ENCODE data around the gene NEBL. TPM values are rescaled to one million over a fixed set of nuclear protein-coding genes. Genes with fewer than 3 reads are reported as not detected.

Gene NEBL
- total RNA-seq, 1 donor from 2014 or later = 106 TPM

- no peaks in the 10 kb centered on the region for H3K27me3 ChIP-seq
- TF ChIP-seq CTCF (IDR thresholded peaks at IDR 0.05) = no peak
- no peaks in the 10 kb centered on the region for H3K4me1 ChIP-seq
- no peaks in the 10 kb centered on the region for H3K36me3 ChIP-seq
- H3K27ac ChIP-seq = no peak overlapping the region
- no peaks in the 10 kb centered on the region for H3K9me3 ChIP-seq
- no peak for ATAC-seq
- intact Hi-C loops (cut with DNase I) = no loop called here
- H3K4me3 ChIP-seq = no peak overlapping the region
- no peak for DNase-seq
These were observed 25.3 kb upstream of the NEBL start for GRCh38 chr10:20922451-20922850.

GRCh38 chr10:20922033-20922432, 24.9 kb upstream of the NEBL start:
- DNase-seq (no peak), ATAC-seq (no peak)
- Histone ChIP-seq H3K4me3 (no peak overlapping the region), H3K36me3 (no peaks in the 10 kb centered on the region), H3K9me3 (no peaks in the 10 kb centered on the region), H3K27me3 (no peaks in the 10 kb centered on the region), H3K27ac (no peak overlapping the region), H3K4me1 (no peaks in the 10 kb centered on the region)
- intact Hi-C loops (cut with DNase I) = no loop called here
- TF ChIP-seq CTCF (IDR thresholded peaks at IDR 0.05) = no peak

DNA sequence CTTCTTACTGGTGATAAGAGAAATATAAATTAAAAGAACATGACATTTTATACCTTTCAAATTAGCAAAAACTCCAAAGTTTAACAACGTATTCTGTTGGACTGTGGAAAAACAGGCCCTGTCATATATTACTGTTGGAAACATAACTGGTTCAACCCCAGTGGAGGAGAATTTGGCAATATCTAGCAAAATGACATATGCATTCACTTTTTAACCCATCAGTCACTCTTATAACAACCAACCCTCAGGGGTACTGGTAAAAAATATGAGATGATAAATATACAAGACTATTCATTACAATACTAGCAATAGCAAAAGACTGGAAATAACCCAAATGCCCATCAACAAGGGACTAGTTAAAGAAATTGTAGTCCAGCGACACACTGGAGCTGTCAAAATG, 22.9 kb upstream of the NEBL start:
- Histone ChIP-seq H3K9me3 (no peaks in the 10 kb centered on the region), H3K27ac (no peak overlapping the region), H3K36me3 (no peaks in the 10 kb centered on the region), H3K27me3 (no peaks in the 10 kb centered on the region), H3K4me3 (no peak overlapping the region), H3K4me1 (no peaks in the 10 kb centered on the region)
- intact Hi-C loops (cut with DNase I) = no loop called here
- TF ChIP-seq CTCF (IDR thresholded peaks at IDR 0.05) = no peak
- ATAC-seq (no peak), DNase-seq (no peak)

DNA sequence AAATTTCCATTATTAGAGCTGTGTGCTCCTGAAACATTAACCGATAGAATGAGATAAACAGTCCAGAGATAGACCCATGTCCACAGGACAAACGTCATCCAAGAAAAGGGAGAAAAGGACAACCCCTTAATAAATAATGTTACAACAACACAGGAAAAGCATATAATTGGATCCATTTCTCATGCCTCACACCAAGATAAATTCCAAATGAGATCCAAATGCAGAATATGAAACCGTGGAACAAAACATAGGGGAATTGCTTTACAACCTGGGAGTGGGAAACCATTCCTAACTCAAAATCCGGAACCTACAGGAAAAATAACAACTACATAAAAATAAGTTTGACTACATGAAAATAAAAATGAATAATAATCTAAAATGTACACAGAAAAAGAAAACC, 22.4 kb upstream of the NEBL start:
- intact Hi-C loops (cut with DNase I) = no loop called here
- Histone ChIP-seq H3K36me3 (no peaks in the 10 kb centered on the region), H3K4me1 (no peaks in the 10 kb centered on the region), H3K27ac (no peak overlapping the region), H3K9me3 (no peaks in the 10 kb centered on the region), H3K27me3 (no peaks in the 10 kb centered on the region), H3K4me3 (no peak overlapping the region)
- DNase-seq (no peak), ATAC-seq (no peak)
- no peak for TF ChIP-seq CTCF (IDR thresholded peaks at IDR 0.05)

- intact Hi-C loops (cut with DNase I) = no loop called here
- DNase-seq (no peak), ATAC-seq (no peak)
- H3K27me3 ChIP-seq = no peaks in the 10 kb centered on the region
- H3K9me3 ChIP-seq = no peaks in the 10 kb centered on the region
- H3K36me3 ChIP-seq = no peaks in the 10 kb centered on the region
- H3K27ac ChIP-seq = no peak overlapping the region
- TF ChIP-seq CTCF (IDR thresholded peaks at IDR 0.05) = no peak
- no peaks in the 10 kb centered on the region for H3K4me1 ChIP-seq
- no peak overlapping the region for H3K4me3 ChIP-seq
These were observed 19.9 kb upstream of the NEBL start for GRCh38 chr10:20916976-20917375.

- Histone ChIP-seq H3K36me3 (no peaks in the 10 kb centered on the region), H3K27me3 (no peaks in the 10 kb centered on the region), H3K9me3 (no peaks in the 10 kb centered on the region), H3K4me1 (no peaks in the 10 kb centered on the region), H3K4me3 (no peak overlapping the region), H3K27ac (no peak overlapping the region)
- intact Hi-C loops (cut with DNase I) = no loop called here
- TF ChIP-seq CTCF (IDR thresholded peaks at IDR 0.05) = no peak
- ATAC-seq (no peak), DNase-seq (no peak)
These were observed 15.9 kb upstream of the NEBL start for GRCh38 chr10:20912969-20913368.

All from upper lobe of right lung (tissue), 1 donor.